Progenitor cell of endocrine pancreas (in vitro differentiated cells): ENCODE results near the gene NELL1. TPM values are rescaled to one million over a fixed set of nuclear protein-coding genes. Genes with fewer than 3 reads are reported as not detected.

Source experiments
- DNase-seq: peaks from one replicate; pipeline ENCODE4 v3.0.0; 2021; ENCODE audit warnings: low spot score; ENCODE audit not compliant: unreplicated experiment
- H3K27ac Mint-ChIP-seq: 2 replicates; pipeline ENCODE4 v1.8.0; 2021; ENCODE audit warnings: mild to moderate bottlenecking, moderate library complexity, mixed read lengths
- H3K27me3 Mint-ChIP-seq: 2 replicates; pipeline ENCODE4 v1.8.0; 2021; ENCODE audit warnings: mixed read lengths
- H3K36me3 Mint-ChIP-seq: 2 replicates; pipeline ENCODE4 v1.8.0; 2022; ENCODE audit warnings: mixed read lengths; ENCODE audit not compliant: insufficient read depth
- H3K4me1 Mint-ChIP-seq: 2 replicates; pipeline ENCODE4 v1.8.0; 2021; ENCODE audit warnings: low read depth, mixed read lengths
- H3K4me3 Mint-ChIP-seq: 2 replicates; pipeline ENCODE4 v1.8.0; 2021; ENCODE audit warnings: low read depth, mild to moderate bottlenecking, moderate library complexity, mixed read lengths
- H3K9me3 Mint-ChIP-seq: 2 replicates; pipeline ENCODE4 v1.8.0; 2021; ENCODE audit warnings: low read depth, mixed read lengths
- CTCF ChIP-seq: fragments of 200-600 bp; sonication (generic); IDR thresholded peaks from one replicate; pipeline ENCODE4 v1.5.0; 2021; ENCODE audit warnings: antibody characterized with exemption, mild to moderate bottlenecking; ENCODE audit not compliant: unreplicated experiment
- total RNA-seq: library from RNA; stranded (reverse); gene quantifications from 2 replicates; pipeline ENCODE4 v1.2.1, GENCODE V29; 2021

Gene NELL1
- total RNA-seq, 1 donor from 2014 or later: 2.2 TPM

GRCh38 chr11:21254790-21255189 is 585.4 kb downstream of the NELL1 start:
- H3K36me3 Mint-ChIP-seq: no peaks in the 10 kb centered on the region
- TF ChIP-seq CTCF: no peak

GRCh38 chr11:21257461-21257860 is 588.1 kb downstream of the NELL1 start:
- H3K4me1 Mint-ChIP-seq: no peaks in the 10 kb centered on the region
- no peaks in the 10 kb centered on the region for H3K36me3 Mint-ChIP-seq
- no peaks in the 10 kb centered on the region for H3K9me3 Mint-ChIP-seq
- no peak for TF ChIP-seq CTCF
- DNase-seq: no peak
- no peak overlapping the region for H3K27ac Mint-ChIP-seq
- no peaks in the 10 kb centered on the region for H3K27me3 Mint-ChIP-seq
- no peak overlapping the region for H3K4me3 Mint-ChIP-seq

More at GRCh38 chr11:21254790-21255189, 585.4 kb downstream of the NELL1 start:
- DNase-seq: no peak
- Mint-ChIP-seq H3K4me1 (no peaks in the 10 kb centered on the region), H3K27ac (no peak overlapping the region), H3K9me3 (no peaks in the 10 kb centered on the region), H3K4me3 (no peak overlapping the region), H3K27me3 (no peaks in the 10 kb centered on the region)

GRCh38 chr11:21258414-21258813 is 589.0 kb downstream of the NELL1 start:
- H3K4me3 Mint-ChIP-seq: no peak overlapping the region
- DNase-seq: no peak
- no peak overlapping the region for H3K27ac Mint-ChIP-seq
- TF ChIP-seq CTCF: no peak
- no peaks in the 10 kb centered on the region for H3K27me3 Mint-ChIP-seq
- no peaks in the 10 kb centered on the region for H3K36me3 Mint-ChIP-seq
- H3K9me3 Mint-ChIP-seq: no peaks in the 10 kb centered on the region
- peaks cover 5% of the 10 kb centered on the region for H3K4me1 Mint-ChIP-seq

GRCh38 chr11:21260101-21260500 is 590.7 kb downstream of the NELL1 start:
- H3K4me1 Mint-ChIP-seq: peaks cover 5% of the 10 kb centered on the region
- no peaks in the 10 kb centered on the region for H3K9me3 Mint-ChIP-seq
- H3K36me3 Mint-ChIP-seq: no peaks in the 10 kb centered on the region
- no peaks in the 10 kb centered on the region for H3K27me3 Mint-ChIP-seq
- no peak for TF ChIP-seq CTCF
- DNase-seq: no peak
- no peak overlapping the region for H3K27ac Mint-ChIP-seq
- no peak overlapping the region for H3K4me3 Mint-ChIP-seq

GRCh38 chr11:21262992-21263391 is 593.6 kb downstream of the NELL1 start:
- TF ChIP-seq CTCF: no peak

More at GRCh38 chr11:21262992-21263391, 593.6 kb downstream of the NELL1 start:
- H3K4me3 Mint-ChIP-seq: no peak overlapping the region
- no peaks in the 10 kb centered on the region for H3K27me3 Mint-ChIP-seq
- no peaks in the 10 kb centered on the region for H3K9me3 Mint-ChIP-seq
- no peak for DNase-seq
- H3K27ac Mint-ChIP-seq: no peak overlapping the region
- peaks cover 5% of the 10 kb centered on the region for H3K4me1 Mint-ChIP-seq
- H3K36me3 Mint-ChIP-seq: no peaks in the 10 kb centered on the region
